ENCODE results near the gene GABRA4.

The GABRA4 gene

DNA sequence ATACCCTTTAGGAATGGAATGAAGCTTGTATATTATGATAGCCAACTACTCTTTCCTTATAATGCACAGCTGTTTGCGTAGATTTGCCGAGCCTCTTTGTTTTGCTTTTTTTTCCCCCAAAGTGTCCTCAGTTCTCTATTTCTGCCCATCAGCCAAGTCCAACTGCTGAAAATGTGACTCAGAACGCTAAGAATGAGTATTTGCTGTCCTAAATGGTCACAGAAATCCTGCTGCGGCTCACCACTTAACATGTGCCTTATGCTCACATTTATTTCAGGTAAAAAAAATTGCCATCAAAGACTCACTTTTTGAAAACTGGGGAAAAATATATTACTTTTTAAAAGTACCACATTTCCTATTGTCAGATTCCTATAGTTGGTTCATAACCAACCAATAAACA, 36.9 kb downstream of the GABRA4 start:
- no peaks in the 10 kb centered on the region for H3K9me3 Mint-ChIP-seq

DNA sequence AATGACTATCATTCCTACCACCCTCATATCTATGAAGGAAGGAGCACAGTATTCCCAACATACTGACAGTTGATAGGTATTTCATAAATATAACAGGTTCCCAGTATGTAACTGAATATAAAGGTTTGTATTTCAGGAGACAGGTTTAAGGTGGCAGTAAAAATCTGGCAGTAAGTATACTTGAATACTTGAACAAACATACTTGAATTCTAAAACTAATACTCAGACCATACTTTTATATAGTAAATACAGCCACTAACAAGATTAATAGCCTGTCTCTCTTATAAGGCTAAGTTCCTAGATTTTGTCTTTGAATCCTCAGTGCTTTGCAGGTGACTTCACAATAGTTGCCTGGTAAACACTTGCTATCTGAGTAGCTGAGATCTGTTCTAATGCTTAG, 37.8 kb downstream of the GABRA4 start:
- Mint-ChIP-seq H3K4me3 (no peak overlapping the region), H3K27ac (no peak overlapping the region), H3K4me1 (no peaks in the 10 kb centered on the region), H3K36me3 (ENCODE audit: low read depth) (no peaks in the 10 kb centered on the region), H3K27me3 (ENCODE audit: low read depth) (no peaks in the 10 kb centered on the region), H3K9me3 (no peaks in the 10 kb centered on the region)
- TF ChIP-seq, protein P1, sequence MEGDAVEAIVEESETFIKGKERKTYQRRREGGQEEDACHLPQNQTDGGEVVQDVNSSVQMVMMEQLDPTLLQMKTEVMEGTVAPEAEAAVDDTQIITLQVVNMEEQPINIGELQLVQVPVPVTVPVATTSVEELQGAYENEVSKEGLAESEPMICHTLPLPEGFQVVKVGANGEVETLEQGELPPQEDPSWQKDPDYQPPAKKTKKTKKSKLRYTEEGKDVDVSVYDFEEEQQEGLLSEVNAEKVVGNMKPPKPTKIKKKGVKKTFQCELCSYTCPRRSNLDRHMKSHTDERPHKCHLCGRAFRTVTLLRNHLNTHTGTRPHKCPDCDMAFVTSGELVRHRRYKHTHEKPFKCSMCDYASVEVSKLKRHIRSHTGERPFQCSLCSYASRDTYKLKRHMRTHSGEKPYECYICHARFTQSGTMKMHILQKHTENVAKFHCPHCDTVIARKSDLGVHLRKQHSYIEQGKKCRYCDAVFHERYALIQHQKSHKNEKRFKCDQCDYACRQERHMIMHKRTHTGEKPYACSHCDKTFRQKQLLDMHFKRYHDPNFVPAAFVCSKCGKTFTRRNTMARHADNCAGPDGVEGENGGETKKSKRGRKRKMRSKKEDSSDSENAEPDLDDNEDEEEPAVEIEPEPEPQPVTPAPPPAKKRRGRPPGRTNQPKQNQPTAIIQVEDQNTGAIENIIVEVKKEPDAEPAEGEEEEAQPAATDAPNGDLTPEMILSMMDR (IDR thresholded peaks at IDR 0.05; ENCODE audit: unreplicated experiment in 3 of 3): no peak

More for the DNA sequence above, 36.9 kb downstream of the GABRA4 start:
- H3K27ac Mint-ChIP-seq: no peak overlapping the region
- no peaks in the 10 kb centered on the region for H3K4me1 Mint-ChIP-seq
- H3K27me3 Mint-ChIP-seq (ENCODE audit: low read depth): no peaks in the 10 kb centered on the region
- no peak overlapping the region for H3K4me3 Mint-ChIP-seq
- no peaks in the 10 kb centered on the region for H3K36me3 Mint-ChIP-seq (ENCODE audit: low read depth)
- TF ChIP-seq, protein P1 (IDR thresholded peaks at IDR 0.05; ENCODE audit: unreplicated experiment in 3 of 3): no peak

DNA sequence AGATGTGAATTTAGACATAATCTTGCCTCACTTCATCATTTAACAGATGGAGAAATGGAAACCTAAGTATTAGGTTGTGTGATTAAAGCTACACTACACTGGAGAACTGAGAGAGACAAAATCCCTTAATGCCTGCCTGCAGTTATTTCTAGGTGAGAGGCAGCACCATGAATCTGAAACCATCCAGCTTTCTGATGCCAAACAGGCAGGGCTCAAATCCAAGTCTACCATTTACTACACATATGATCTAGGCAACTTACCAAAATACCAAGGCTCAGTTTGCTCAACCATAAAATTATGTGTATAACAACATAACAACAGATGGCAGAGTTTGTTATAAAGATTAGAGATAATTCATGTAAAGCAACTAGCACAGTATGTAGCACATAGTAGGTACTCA, 38.7 kb downstream of the GABRA4 start:
- Mint-ChIP-seq H3K4me3 (no peak overlapping the region), H3K36me3 (ENCODE audit: low read depth) (no peaks in the 10 kb centered on the region), H3K9me3 (no peaks in the 10 kb centered on the region), H3K27ac (no peak overlapping the region), H3K27me3 (ENCODE audit: low read depth) (no peaks in the 10 kb centered on the region), H3K4me1 (no peaks in the 10 kb centered on the region)
- TF ChIP-seq, protein P1 (IDR thresholded peaks at IDR 0.05; ENCODE audit: unreplicated experiment in 3 of 3): no peak

DNA sequence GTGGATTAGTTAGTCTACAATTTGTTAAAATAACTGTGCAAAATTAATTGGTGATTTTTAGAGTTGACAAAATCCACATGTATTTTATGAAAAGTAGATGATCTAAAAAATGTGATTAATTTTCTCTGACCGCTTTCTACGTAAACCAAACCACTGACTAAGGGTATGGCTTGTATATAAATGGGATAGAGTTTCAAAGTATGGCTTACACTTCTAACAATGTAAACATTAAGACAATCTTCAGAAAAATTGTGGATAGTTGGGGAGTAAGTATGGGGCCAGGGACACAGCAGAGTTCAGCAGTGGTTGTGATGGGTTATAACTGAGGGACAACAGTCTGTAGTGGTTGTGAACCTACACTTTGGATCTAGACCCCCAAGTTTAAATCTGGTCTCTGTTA, 39.8 kb downstream of the GABRA4 start:
- no peak overlapping the region for H3K27ac Mint-ChIP-seq
- H3K36me3 Mint-ChIP-seq (ENCODE audit: low read depth): no peaks in the 10 kb centered on the region
- no peaks in the 10 kb centered on the region for H3K4me1 Mint-ChIP-seq
- H3K9me3 Mint-ChIP-seq: no peaks in the 10 kb centered on the region
- no peaks in the 10 kb centered on the region for H3K27me3 Mint-ChIP-seq (ENCODE audit: low read depth)
- TF ChIP-seq, protein P1 (IDR thresholded peaks at IDR 0.05; ENCODE audit: unreplicated experiment in 3 of 3): no peak
- no peak overlapping the region for H3K4me3 Mint-ChIP-seq

DNA sequence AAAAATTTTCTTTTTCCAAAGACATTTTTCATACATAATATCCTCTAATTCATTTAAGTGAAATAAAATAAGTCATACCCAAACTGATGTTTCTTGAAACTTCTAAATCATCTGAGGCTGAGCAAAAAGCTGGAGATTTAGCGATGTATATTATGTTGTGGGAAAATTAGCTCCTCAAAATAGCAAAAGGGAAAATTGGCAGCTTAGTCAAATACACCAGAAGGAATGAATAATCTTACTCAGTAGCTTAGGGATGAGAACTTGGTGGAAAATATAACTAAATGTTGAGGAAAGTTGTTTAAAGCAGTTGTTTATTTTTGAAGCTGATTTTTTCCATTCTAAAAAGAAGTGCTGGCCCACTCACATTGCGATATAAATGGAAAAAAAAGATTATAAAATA, 40.9 kb downstream of the GABRA4 start:
- no peaks in the 10 kb centered on the region for H3K36me3 Mint-ChIP-seq (ENCODE audit: low read depth)

DNA sequence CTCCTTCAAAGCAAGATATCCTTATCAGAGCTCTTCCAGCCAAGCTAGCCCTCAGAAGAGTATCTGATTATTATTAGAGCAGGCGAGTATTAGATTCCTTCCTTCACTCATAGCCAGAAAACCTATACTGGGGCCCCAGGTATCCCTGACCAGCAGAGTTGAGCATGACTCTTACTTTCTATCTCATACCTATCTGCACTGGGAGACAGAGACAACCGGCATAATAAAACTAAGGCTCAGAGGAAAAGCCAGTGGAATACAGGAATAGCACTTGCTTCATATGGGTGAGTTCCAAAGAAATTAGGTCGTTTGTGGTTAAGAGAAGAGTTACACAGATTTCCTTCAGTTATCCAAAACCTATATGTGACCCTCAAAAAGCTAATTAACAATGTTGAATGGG, 42.6 kb downstream of the GABRA4 start:
- no peaks in the 10 kb centered on the region for H3K4me1 Mint-ChIP-seq
- TF ChIP-seq, protein P1 (IDR thresholded peaks at IDR 0.05; ENCODE audit: unreplicated experiment in 3 of 3): no peak
- H3K9me3 Mint-ChIP-seq: no peaks in the 10 kb centered on the region

More for the DNA sequence above, 40.9 kb downstream of the GABRA4 start:
- Mint-ChIP-seq H3K27ac (no peak overlapping the region), H3K4me1 (no peaks in the 10 kb centered on the region), H3K27me3 (ENCODE audit: low read depth) (peaks cover 1% of the 10 kb centered on the region), H3K9me3 (no peaks in the 10 kb centered on the region), H3K4me3 (no peak overlapping the region)
- TF ChIP-seq, protein P1 (IDR thresholded peaks at IDR 0.05; ENCODE audit: unreplicated experiment in 3 of 3): no peak

More for the DNA sequence above, 42.6 kb downstream of the GABRA4 start:
- Mint-ChIP-seq H3K36me3 (ENCODE audit: low read depth) (no peaks in the 10 kb centered on the region), H3K4me3 (no peak overlapping the region), H3K27ac (no peak overlapping the region), H3K27me3 (ENCODE audit: low read depth) (peaks cover 6% of the 10 kb centered on the region)
